Measurements from ENCODE around the gene MLLT10.
A peak's percentile ranks its signal among the peaks of the same experiment; 100 is the strongest.
"Not testable (repeated sequence)": the region's sequence is repeated elsewhere in the genome, so short reads cannot be mapped to it uniquely, and the experiment has no call there.

Gene MLLT10

DNA sequence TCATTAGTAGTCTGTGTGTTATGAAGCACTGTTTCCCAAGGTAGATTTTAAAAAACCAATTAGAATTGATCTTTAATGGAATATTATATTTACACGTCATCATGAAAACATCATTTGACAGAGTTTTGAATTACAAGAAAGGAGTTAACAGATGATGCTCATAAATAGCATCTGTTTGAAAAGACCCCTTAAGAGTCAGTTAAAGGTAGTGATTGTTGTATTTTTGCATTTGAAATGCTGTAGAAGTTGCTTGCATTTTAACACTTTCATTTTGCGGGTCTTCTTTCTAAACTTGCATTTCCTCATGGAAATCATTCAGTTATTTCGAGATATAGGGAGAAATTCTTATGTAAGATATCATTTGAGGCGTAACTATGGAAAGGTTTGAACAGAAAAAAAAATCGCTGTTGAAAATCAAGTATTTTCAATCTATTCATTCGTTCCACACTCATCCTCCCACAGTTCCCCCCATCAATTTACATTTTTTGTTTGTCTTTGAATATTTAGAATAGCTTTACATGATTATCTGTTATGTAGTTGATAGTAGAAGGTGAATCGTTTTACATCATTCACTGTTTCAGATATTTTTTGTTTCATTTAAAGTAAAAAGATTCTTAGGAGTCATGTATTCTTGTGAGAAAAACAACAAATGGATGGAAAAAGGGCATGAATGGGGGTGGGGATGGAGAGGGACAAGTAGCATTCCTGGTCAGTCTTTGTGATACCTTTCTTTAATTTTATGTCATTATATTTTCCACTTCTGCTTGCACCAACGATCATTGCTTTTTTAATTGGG lies 5.6 kb upstream of the MLLT10 start:
- no peak for DNase-seq (ENCODE audit: low read depth)

GRCh38 chr10:21529032-21529910 lies 4.8 kb upstream of the MLLT10 start:
- no peak for DNase-seq (ENCODE audit: low read depth)

GRCh38 chr10:21530168-21530567 lies 3.9 kb upstream of the MLLT10 start:
- no peak for DNase-seq (ENCODE audit: low read depth)

GRCh38 chr10:21530641-21531040 lies 3.4 kb upstream of the MLLT10 start:
- no peak for DNase-seq (ENCODE audit: low read depth)

GRCh38 chr10:21531164-21531563 lies 2.9 kb upstream of the MLLT10 start:
- no peak for DNase-seq (ENCODE audit: low read depth)

GRCh38 chr10:21532694-21533466 lies 1.2 kb upstream of the MLLT10 start:
- no peak for DNase-seq (ENCODE audit: low read depth)

- DNase-seq (ENCODE audit: low read depth), result no peak
Observed at GRCh38 chr10:21534280-21534586, 201 bp downstream of the MLLT10 start.

DNA sequence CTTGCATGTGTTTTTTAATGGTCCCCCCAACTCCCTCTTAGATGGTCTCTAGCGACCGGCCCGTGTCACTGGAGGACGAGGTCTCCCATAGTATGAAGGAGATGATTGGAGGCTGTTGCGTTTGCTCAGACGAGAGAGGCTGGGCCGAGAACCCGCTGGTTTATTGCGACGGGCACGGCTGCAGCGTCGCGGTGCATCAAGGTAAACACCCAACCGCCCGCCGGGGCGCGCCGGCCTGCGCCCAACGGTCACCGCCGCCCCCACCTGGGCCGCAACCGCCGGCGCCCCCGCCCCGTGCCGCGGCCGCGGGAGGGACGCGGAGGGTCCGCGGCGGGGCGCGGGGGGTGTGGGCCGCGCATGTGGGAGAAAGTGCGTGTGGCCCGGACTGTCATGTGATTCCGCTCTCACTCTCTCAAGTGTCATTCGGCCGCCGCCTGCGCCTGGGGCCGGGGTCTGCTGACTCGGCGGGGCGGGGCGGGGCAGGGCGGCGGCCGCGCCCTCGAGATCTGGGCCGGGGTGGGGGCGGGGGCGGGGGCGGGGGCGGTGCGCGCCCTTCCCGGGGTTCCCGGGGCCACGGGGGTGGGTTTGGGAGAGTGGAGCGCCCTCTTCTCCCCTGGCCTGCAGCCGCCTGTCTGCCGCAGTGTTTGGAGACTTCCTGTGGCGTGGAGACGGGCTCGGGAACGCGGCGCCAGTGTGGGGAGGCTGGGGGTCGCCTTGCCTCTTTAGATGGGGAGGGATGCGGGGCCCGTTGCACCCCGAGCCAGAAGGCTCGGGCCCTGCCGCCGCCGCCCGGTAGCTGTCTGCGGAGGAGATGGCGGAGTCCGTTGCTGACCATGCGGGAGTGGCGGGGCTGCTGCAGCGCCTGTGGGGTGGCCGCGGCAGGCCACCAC lies 817 bp downstream of the MLLT10 start:
- peak; percentile 12 for DNase-seq (ENCODE audit: low read depth)

DNA sequence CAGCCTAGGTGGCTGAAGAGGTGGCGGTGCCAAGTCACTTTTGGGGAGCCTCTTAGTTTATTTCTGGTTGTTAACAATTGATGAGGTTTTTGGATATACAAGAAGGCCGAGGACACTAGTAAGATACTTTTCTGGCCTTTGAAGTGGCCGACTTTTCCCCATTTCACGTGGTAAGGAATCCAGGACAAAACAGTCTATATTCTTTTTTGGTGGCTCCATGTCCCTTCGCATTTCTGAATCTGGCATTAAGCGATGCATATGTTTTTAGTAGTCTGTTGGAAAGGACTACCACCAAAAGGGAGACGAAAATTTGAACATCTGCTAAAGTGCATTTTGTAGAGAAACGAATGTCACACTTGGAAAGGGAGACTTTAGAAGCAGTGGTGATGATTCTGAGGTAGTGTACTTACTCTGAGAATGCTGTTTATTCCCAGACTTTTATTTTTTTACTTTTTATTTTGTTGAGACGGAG lies 1.5 kb downstream of the MLLT10 start:
- no peak for DNase-seq (ENCODE audit: low read depth)

- not testable (repeated sequence) for DNase-seq (ENCODE audit: low read depth)
Observed at GRCh38 chr10:21535976-21536375, 1.9 kb downstream of the MLLT10 start.

GRCh38 chr10:21536874-21537273 lies 2.8 kb downstream of the MLLT10 start:
- DNase-seq (ENCODE audit: low read depth), result no peak

- DNase-seq (ENCODE audit: low read depth), result not testable (repeated sequence)
Observed at GRCh38 chr10:21540701-21541100, 6.7 kb downstream of the MLLT10 start.

- DNase-seq (ENCODE audit: low read depth), result no peak
Observed at GRCh38 chr10:21547246-21547645, 13.2 kb downstream of the MLLT10 start.

DNA sequence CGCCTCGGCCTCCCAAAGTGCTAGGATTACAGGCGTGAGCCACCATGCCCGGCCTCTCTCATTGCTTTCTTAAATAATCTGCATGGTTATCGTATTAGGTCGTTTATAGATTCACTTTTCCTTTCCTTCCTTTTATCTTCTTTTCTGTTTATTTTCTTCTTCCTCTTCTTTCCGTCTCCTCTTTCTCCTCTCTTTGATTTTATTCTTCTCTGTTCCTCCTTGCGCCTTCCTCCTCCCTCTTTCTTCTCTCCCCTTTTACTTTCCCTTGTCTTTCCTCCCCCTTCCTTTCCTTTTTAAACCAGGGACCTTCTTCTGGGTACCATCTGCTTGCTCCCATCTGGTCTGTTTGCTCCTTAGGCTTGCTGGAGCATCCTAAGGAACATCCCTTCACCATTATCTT lies 18.6 kb downstream of the MLLT10 start:
- DNase-seq (ENCODE audit: low read depth), result no peak

- no peak for DNase-seq (ENCODE audit: low read depth)
Observed at GRCh38 chr10:21556527-21556926, 22.5 kb downstream of the MLLT10 start.

DNA sequence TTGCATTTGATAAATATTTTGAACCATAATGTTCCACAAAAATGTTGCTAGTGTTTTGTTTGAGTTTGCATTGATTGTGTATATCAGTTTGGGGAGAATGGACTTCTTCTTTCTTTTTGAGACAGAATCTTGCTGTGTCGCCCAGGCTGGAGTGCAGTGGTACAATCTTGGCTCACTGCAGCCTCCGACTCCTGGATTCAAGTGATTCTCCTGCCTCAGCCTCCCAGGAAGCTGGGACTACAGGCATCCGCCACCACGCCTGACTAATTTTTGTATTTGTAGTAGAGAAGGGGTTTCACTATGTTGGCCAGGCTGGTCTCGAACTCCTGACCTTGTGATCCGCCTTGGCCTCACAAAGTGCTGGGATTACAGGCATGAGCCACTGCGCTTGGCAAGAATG lies 25.0 kb downstream of the MLLT10 start:
- DNase-seq (ENCODE audit: low read depth), result not testable (repeated sequence)

GRCh38 chr10:21570761-21571521 lies 36.9 kb downstream of the MLLT10 start:
- DNase-seq (ENCODE audit: low read depth), result no peak

DNA sequence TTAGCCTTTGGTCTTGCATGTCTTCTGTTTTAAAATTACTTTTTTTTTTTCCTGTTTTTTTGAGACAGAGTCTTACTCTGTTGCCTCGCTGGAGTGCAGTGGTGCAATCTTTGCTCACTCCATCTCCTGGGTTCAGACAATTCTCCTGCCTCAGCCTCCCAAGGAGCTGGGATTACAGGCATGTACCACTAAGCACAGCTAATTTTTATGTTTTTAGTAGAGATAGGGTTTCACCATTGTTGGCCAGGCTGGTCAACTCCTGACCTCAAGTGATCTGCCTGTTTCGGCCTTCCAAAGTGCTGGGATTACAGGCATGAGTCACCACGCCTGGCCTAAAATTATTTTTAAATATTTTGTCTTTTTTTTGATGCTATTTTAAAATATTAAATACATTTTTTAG lies 38.5 kb downstream of the MLLT10 start:
- no peak for DNase-seq (ENCODE audit: low read depth)

- DNase-seq (ENCODE audit: low read depth), result not testable (repeated sequence)
Observed at GRCh38 chr10:21574514-21574913, 40.5 kb downstream of the MLLT10 start.

DNA sequence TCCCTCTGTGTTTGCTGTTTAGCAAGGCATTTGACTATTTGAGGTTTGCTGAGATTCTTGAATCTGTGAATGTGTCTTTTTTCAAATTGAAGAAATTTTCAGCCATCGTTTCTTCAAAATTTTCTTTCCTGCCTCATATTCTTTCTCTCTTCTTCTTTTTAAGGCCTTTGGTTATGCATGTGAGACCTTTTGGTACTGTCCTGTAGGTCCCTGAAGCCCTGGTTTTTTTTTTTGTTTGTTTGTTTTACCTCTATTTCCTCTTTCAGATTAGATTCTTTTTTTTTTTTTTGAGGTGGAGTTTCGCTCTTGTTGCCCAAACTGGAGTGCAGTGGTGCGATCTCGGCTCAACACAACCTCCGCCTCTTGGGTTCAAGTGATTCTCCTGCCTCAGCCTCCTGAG lies 45.3 kb downstream of the MLLT10 start:
- DNase-seq (ENCODE audit: low read depth), result no peak

DNA sequence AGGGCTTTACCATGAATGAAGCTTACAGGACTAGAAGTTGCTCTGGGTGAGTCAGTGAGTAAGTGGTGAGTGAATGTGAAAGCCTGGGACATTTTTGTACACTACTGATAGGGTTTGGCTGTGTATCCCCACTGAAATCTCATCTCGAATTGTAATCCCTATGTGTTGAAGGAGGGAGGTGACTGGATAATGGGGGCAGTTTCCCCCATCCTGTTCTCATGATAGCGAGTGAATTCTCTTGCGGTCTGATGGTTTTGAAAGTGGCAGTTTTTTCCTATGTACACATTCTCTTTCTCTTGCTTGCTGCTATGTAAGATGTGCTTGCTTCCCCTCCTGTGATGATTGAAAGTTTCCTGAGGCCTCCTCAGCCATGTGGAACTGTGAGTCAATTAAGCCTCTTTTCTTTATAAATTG lies 47.4 kb downstream of the MLLT10 start:
- not testable (repeated sequence) for DNase-seq (ENCODE audit: low read depth)

Data from stimulated activated CD8-positive, alpha-beta memory T cell treated with anti-CD3 and anti-CD28 coated beads, Interleukin-15, amount 100 ng/mL, for 24 hours (primary cell).